GM18951 (cell line): Measurements from ENCODE around the gene CDH10.

Source experiments
- POLR2A ChIP-seq: IDR thresholded peaks from 4 replicates; pipeline ENCODE4 v1.6.1; 2011; ENCODE audit warnings: mild to moderate bottlenecking; ENCODE audit not compliant: insufficient read length, insufficient read depth; ENCODE audit errors: extremely low read depth
- in situ Hi-C: fragments of 300-500 bp; cut with MboI; formaldehyde crosslinking; loops from one replicate; pipeline ENCODE4 v1.12.0; 2022; ENCODE audit warnings: low sequenced_read_pairs, mixed read lengths, inconsistent platforms; ENCODE audit not compliant: unreplicated experiment

CDH10 gene

DNA sequence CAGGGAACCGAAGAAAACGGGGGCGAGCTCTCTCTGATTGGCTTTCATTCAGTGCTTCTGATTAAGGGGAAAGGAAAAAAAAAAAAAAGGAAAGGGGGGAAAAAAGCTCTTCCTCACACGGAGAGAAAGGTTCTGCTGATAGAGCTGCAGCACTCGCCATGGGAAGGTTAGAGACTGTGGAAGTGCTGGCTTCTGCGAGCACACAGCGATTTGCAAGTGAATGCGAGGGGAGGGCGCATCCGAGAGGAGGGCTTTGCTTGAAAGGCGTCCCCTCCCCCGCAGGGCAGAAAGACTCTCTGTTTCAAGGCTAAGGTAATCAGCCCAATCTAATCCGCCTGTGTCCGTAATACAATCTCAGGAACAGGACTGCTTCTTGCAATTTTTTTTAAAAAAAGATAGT, at the start of gene CDH10:
TSS of gene CDH10 (minus strand) at position 218 of the 400 bp plus-strand sequence. CDS start 51,488 bp downstream, outside the sequence.
- in situ Hi-C loops, result no loop called here
- no peak for TF ChIP-seq POLR2A

DNA sequence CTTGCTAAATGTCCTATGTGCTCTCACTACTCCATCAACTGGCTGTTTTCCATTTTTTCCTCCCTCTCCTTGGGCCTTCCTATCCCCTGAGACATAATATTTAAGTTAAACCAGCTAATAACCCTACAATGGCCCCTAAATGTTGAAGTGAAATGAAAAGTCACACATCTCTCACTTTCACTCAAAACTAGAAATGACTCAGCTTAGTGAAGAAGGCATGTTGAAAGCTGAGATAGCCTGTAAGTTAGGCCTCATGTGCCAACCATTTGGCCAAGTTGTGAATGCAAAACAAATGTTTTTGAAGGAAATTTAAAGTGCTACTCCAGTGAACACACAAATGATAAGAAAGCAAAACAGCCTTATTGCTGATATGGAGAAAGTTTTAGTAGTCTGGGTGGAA, 48.8 kb upstream of the CDH10 start:
- in situ Hi-C loops, result no loop called here
- no peak for TF ChIP-seq POLR2A

DNA sequence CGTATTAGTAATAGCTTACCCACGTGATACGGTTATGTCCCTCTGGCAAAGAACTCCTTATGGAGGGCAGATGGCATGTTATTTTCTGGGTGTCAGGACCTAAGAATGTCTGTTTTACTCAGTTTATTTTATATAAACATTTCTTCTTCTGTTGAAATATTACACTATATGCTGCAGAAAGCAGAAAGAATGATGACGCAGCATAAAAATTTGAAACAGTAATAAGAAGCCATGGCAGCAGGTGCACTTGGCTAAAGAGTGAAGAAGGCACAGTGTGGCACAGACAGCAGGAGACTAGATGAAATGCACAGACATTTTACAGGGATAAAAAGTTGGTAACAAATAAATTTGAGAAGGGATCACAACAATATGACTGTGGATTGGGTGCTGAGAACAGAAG, 46.3 kb upstream of the CDH10 start:
- in situ Hi-C loops, result no loop called here
- no peak for TF ChIP-seq POLR2A

DNA sequence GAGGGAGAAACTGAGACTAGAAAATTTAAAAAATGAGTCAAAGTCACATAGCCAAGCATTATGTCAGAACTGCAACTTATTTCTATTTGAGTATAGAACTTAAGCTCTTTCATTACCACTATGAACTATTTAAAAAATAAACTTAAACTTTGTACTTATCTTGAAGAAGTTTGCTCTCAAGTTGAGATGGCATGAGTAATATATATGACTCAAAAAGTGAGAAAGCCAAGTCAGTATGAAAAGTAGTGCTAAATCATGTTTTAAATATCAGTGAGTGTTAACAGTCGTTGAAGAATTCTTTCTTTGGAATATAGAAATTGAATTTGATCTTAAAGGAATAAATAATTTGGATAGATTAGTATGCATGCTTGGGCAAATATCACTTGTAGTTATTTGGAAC, 36.3 kb upstream of the CDH10 start:
- in situ Hi-C loops, result no loop called here
- TF ChIP-seq POLR2A, result no peak

DNA sequence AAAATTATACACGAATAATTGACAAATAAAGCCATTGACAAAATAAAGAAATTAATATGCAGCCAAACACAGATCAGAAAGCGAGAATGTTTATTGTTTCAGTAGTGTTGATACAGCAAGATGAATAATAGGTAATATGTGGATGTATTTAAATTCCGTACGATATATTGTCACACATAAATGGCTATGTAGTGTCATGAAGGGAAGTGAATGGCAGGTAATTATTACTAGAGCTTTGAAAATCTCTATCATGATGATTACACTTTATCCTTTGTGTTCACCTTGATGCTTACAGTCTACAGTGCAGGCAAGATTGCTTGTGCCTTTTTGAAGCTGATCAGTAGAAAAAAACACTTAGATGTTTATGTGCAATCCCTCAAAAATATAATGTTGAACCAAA, 23.3 kb upstream of the CDH10 start:
- in situ Hi-C loops, result no loop called here

DNA sequence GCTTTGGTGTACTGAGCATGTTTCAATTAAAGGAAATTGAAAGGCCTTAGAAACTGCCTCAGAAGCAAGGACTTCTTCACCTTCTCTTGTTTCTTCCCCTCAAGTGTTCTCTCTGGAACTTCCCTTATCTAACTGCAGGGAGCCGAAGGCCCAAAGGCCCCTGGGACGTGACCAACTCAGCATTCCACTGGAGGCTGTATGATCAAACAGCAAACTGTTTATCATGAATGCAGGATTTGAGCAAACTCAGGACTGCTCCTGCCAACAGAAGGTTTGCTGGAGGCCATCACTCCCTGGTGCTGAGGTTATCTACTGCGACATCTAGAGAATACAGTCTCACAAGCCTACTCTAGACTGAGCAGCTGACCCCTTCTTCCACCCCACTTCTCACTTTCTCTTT, 4.8 kb upstream of the CDH10 start:
- in situ Hi-C loops, result no loop called here

More for the DNA sequence above, 23.3 kb upstream of the CDH10 start:
- no peak for TF ChIP-seq POLR2A

DNA sequence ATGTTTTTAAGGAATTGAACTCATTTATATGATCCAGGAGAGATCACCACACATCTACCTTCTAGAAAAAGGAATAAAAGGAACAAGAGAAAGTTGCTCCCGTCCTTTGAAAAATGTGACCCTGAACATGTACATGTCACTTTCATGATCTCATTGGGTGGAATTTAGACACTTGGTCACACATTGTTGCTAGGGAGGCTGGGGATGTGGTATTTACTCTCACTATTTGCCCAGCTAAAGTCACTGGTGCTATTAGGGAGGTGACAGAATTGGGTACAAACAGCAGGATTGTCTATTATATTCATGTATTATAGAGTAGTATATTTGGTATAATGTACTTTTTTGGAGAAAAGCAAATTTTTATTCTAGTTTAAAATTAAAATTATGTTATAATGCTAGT, 2.1 kb upstream of the CDH10 start:
- no peak for TF ChIP-seq POLR2A
- in situ Hi-C loops, result no loop called here

More for the DNA sequence above, 4.8 kb upstream of the CDH10 start:
- no peak for TF ChIP-seq POLR2A

DNA sequence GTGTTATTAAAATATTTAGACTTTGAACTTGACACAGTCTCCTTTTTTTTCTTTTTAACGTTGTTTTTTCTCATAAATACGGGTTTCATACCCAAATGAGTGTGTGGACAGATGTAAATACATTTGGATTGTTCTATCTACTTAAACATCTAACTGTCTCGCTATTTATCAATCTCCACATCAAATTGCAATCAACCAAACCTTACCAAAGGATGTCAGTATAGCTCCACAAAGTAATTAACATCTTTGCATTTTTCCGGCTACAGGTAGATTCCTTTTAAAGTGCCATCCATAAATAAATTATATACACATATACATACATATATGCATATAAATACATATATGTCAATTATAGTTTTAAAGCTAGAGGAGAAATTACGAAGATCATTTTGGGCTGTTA, 705 bp upstream of the CDH10 start:
- in situ Hi-C loops, result no loop called here
- TF ChIP-seq POLR2A, result no peak

DNA sequence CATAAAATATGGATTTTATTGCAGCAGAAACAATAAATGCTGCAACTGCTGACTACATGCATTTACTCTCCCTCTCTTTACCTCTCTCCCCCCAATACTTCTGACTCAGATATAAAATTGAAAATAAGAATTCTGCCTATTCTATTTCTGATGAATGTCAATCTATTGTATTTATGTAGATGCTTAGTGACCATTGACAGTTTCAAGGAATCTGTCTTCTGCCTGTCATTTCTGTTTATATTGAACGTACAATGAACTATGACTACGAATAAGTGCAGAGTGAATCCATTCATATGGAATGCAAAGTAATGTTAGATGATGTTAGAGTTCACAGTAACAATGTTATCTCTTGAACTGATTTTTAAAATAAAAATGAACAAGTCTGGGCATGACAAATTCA, 898 bp downstream of the CDH10 start:
- no peak for TF ChIP-seq POLR2A
- in situ Hi-C loops, result no loop called here

DNA sequence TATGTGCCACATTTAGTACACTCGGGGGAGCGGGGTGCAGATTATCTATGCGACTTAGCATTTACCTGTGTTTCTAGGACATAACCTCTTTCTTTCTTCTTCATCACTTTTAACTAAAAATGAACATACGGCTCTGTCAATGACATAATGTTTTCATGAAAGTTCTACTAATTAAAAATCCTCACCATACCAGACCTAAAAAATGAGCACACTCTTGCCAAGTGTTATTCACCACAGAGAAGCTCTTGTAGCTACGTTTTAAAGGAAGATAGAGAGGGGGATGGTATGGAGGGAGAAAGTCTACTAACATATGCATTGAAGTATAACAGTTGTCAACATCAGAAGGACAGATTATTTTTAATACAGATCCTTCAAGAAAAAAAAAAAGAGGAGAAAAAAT, 1.6 kb downstream of the CDH10 start:
- no peak for TF ChIP-seq POLR2A
- in situ Hi-C loops, result no loop called here

DNA sequence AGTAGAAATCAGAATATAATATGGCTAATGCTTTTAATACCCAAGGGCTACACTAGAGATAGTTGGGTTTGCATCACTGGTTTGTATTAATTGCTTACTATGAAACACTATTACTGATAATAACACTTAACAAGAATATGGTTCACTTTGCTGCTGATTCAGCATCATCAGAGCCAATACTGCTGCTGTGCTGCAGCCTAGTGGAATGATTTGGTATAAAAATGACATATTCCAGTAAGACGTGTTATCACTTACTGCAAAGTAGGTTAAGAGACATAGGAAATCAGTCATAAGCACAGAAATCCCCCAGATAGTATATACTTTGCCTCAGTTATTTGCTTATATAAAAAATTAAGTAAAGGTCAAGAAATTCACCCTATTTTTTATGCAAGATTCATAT, 2.8 kb downstream of the CDH10 start:
- TF ChIP-seq POLR2A, result no peak
- in situ Hi-C loops, result no loop called here

DNA sequence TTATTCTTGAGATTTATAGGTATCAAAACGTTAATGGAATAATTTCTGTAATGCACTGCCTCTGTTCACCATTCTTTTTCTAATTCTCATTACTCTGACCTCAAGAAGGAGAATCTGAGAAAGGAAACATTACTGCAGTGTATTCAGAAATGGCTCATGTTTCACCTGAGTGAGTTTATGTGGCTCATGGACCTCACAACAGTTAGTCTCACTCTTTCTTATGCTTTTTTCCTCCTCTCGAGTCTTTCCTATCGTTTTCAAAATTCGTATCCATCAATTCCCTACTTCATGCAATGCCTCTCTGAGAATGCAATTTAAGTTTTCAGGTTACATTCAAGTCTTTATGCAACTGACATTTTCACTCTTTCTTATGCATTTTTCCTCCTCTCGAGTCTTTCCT, 9.6 kb downstream of the CDH10 start:
- in situ Hi-C loops, result no loop called here
- TF ChIP-seq POLR2A, result no peak

DNA sequence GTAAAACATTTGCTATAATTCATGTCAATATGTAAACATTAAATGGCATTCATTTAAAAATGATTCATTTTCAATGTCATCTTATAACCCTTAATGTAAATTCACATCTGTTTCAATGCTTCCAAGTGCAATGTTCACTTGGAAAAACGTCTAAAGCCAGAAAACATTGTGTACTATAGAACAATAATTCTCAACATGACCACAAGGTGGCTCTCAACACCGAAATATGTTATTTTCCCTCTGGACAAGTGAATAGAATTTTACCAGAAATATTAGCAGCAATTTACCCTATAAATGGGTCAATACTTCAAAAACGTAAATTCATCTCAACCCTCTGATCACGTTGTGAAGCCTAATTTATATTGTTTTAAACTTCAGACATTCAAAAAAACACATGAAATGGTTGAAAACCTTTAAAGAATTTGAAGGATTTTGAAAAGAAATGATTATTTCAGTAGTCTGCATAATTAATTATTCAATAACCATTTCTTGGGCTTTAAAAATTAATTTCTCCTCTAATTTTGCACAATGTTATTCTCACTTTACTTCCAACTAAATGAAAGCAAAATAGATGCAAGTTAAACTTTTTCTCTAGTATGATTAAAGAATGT, 11.0 kb downstream of the CDH10 start:
- no peak for TF ChIP-seq POLR2A
- in situ Hi-C loops, result no loop called here

DNA sequence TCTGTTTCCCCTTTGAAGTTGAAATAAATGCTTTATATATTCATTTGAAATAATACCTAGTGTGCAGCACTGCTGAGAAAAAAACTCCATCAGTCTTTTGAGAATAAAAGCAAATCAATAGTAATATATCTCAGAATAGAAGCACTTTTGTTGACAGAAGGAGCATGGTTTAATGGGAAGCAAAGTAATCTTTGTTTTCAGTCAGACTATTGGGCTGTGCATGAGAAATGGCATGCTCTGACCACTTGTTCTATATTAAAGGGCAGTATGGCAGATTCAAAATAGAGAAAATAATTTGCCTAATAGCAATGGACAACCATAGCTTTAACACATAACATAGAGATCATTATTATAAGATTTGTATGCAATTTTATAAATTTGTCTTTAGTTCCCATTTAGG, 12.4 kb downstream of the CDH10 start:
- TF ChIP-seq POLR2A, result no peak

DNA sequence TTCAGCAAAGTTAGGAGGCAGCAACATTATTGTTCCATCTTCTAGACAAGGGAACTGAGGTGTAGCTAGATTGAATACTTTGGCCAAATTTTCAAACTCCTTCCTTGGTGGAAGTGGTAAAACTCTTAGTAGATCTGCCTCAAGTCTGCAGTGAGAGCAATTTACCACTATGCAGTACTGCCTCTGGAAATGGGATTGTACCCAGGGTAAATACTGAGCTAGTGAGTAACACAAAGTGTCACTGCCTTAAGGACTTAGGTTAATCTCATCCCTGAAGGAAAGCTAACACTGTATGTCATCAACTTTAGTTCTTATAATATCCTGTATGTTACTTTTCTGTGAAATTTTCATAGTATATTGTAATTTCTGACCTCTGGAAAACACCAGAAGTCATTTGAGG, 13.9 kb downstream of the CDH10 start:
- TF ChIP-seq POLR2A, result no peak
- in situ Hi-C loops, result no loop called here

More for the DNA sequence above, 12.4 kb downstream of the CDH10 start:
- in situ Hi-C loops, result no loop called here
